ENCODE measurements around the gene GSTA2. TPM values are rescaled to one million over a fixed set of nuclear protein-coding genes. Genes with fewer than 3 reads are reported as not detected.
"Not testable (repeated sequence)": the region's sequence is repeated elsewhere in the genome, so short reads cannot be mapped to it uniquely, and the experiment has no call there.

Gene GSTA2
- total RNA-seq: not detected in 2 replicates

DNA sequence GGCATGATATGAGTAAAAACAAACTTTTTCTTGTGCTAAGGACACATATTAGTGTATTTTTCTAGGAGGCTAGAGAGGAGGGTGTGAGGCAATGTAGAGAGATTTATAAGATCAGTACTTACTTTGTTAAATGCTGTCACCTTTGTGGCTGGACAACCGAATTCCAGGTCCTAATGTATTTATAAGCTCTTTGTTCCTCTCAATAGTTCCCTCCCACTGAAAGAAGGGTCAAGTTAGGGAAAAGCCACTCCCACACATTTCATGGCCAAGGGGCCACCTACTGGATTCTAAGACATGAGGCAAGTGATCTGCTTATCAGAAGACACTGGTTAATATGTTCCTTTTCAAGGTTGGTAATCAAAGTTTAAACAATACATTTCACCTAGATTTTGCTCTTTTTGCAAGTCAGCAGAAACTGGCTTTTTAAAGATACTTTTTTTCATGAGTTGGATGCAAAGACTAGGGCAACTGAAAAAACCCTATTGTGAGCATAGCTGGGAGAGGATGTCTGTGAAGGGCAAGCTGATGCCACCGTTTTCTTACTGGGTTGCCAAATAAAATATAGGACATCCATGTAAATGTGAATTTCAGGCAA lies at the start of gene GSTA2:
TSS of gene GSTA2 (minus strand) at position 154 of the 595 bp plus-strand sequence. CDS start 5,528 bp downstream, outside the sequence.
- DNase-seq (ENCODE audit: low spot score); H3K4me1 Mint-ChIP-seq (ENCODE audit: low read depth); H3K36me3 Mint-ChIP-seq (ENCODE audit: low read depth); H3K4me3 Mint-ChIP-seq; H3K9me3 Mint-ChIP-seq; H3K27me3 Mint-ChIP-seq (ENCODE audit: insufficient read depth); H3K27ac Mint-ChIP-seq; intact Hi-C loops (cut with micrococcal nuclease): not testable (repeated sequence)

DNA sequence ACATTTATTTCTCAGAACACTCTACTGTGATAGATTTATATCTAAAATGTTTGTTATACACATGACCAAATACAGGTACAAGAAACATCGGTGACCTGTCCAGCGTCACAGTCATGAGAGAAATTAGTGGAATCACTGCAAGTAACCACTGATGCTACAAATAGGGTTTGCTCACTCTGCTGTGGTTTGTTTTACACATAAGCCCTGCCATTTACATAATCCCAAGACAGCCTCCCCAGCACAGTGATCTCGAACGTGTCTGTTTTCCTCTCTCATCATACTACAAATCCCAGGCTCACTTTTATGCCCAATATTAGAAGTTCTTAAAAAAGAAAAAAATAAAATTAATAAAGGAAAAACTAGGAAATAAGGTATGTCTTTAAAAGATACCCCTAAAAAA lies 46.5 kb upstream of the GSTA2 start:
- H3K4me3 Mint-ChIP-seq; DNase-seq (ENCODE audit: low spot score); H3K27me3 Mint-ChIP-seq (ENCODE audit: insufficient read depth); H3K9me3 Mint-ChIP-seq; H3K4me1 Mint-ChIP-seq (ENCODE audit: low read depth); H3K36me3 Mint-ChIP-seq (ENCODE audit: low read depth); H3K27ac Mint-ChIP-seq: not testable (repeated sequence)
- intact Hi-C loops (cut with micrococcal nuclease): loop anchor here (10.0 kb wide), 1 partner anchor 675 kb away; no protein-coding TSS in a partner anchor

DNA sequence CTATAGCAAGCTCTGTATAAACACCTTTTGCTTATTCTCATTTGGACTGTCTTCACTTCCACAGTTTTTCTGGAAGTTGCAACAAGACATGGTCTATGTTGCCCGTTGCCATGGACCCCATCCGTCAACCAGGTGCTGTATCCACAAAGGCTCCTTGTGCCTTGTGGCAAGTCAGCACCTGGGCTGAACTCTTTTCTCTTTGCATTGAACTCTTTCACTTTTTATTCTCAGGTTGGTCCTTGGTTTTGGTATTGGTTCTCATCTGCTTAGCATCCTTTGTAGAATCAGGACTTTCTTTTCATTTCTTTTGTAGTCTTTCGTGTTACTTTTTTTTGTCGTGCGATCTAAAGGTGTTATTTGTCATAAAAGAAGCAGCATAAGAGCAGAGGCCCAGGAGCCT lies 45.4 kb upstream of the GSTA2 start:
- H3K27ac Mint-ChIP-seq: no peak overlapping the region
- no peak for DNase-seq (ENCODE audit: low spot score)
- H3K9me3 Mint-ChIP-seq: no peaks in the 10 kb centered on the region
- H3K27me3 Mint-ChIP-seq (ENCODE audit: insufficient read depth): peaks cover 2% of the 10 kb centered on the region
- no peak overlapping the region for H3K4me3 Mint-ChIP-seq
- intact Hi-C loops (cut with micrococcal nuclease): no loop called here
- H3K4me1 Mint-ChIP-seq (ENCODE audit: low read depth): no peaks in the 10 kb centered on the region
- H3K36me3 Mint-ChIP-seq (ENCODE audit: low read depth): no peaks in the 10 kb centered on the region

DNA sequence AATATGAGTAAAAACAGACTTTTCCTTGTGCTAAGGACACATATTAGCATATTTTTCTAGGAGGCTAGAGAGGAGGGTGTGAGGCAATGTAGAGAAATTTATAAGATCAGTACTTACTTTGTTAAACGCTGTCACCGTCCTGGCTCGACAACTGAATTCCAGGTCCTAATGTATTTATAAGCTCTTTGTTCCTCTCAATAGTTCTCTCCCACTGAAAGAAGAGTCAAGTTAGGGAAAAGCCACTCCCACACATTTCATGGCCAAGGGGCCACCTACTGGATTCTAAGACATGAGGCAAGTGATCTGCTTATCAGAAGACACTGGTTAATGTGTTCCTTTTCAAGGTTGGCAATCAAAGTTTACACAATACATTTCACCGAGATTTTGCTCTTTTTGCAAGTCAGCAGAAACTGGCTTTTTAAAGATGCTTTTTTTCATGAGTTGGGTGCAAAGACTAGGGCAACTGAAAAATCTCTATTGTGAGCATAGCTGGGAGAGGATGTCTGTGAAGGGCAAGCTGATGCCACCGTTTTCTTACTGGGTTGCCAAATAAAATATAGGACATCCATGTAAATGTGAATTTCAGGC lies 40.5 kb upstream of the GSTA2 start, which contains the start of gene GSTA1:
TSS of gene GSTA1 (minus strand) at position 149 of the 588 bp plus-strand sequence. CDS start 4,549 bp downstream, outside the sequence.
- H3K36me3 Mint-ChIP-seq (ENCODE audit: low read depth); H3K4me3 Mint-ChIP-seq; H3K9me3 Mint-ChIP-seq; intact Hi-C loops (cut with micrococcal nuclease); DNase-seq (ENCODE audit: low spot score); H3K27me3 Mint-ChIP-seq (ENCODE audit: insufficient read depth); H3K27ac Mint-ChIP-seq; H3K4me1 Mint-ChIP-seq (ENCODE audit: low read depth): not testable (repeated sequence)

DNA sequence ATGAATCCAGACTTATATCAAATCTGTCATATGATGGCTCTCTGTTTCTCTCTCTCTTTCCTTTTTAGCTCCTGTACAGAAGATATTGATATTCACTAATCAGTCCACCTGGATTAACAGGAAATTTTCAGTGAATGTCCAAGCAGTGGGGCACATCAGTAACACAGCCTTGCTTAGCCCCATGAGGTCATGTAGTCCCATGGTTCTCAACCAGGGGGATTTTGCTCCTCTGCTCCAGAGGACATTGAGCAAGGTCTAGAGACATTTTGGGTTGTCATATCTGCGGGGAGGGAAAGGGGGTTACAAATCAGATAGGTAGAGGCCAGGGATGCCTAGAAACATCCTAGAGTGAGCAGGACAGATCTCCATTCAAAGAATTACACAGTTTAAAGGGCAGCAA lies 39.5 kb upstream of the GSTA2 start:
- no peak overlapping the region for H3K4me3 Mint-ChIP-seq
- H3K4me1 Mint-ChIP-seq (ENCODE audit: low read depth): no peaks in the 10 kb centered on the region
- H3K27ac Mint-ChIP-seq: no peak overlapping the region
- no peaks in the 10 kb centered on the region for H3K9me3 Mint-ChIP-seq
- intact Hi-C loops (cut with micrococcal nuclease): no loop called here
- DNase-seq (ENCODE audit: low spot score): no peak
- H3K36me3 Mint-ChIP-seq (ENCODE audit: low read depth): no peaks in the 10 kb centered on the region
- H3K27me3 Mint-ChIP-seq (ENCODE audit: insufficient read depth): peaks cover 7% of the 10 kb centered on the region

DNA sequence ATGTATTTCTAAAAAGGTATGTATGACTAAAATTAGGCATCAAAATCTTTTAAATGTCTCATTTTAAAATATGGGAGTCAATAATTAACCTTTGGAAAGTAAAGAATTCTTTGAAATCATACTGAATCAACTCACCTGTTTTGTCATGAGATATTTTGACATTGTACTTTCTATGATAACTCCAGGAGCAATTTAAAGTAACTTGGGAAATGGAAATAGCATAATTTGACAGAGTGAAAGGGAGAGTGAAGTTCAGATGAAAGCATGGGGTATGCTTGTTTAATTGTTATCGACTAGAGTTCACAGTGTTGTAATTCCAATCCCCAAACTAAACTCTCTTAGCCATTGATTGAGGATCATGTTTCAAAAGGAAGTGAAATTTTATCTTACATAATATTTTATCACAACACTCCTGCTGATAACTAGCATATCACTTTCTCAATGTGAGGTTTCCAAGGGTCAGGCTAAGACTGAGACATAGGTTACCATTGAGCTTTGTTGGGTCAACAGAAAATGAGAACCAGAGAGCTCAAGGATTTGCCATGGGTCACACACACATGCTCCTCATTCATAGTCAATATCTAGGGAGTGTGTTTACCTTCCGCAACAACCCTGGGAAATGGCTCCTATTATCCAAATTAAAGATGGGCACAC lies 38.0 kb upstream of the GSTA2 start:
- Mint-ChIP-seq H3K4me1 (ENCODE audit: low read depth) (no peaks in the 10 kb centered on the region), H3K27me3 (ENCODE audit: insufficient read depth) (peaks cover 8% of the 10 kb centered on the region)

DNA sequence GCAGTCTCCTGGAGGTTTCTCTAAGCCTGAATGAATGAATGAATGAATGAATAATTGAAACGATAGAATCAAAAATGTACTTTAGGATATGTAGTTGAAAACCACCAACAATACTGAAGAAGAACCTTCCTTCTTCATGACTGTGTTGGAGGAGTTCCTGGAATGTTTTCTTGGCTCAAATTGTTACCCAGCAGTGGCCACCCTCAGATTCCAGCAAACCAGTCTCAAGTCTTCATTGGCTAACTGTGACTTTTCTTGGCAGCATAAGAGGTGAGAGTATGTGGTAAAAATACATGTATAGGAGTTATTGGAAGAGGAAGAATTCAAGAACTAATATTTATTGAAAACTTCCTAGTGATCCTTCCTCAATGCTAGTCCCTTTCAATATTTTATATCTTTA lies 36.0 kb upstream of the GSTA2 start:
- H3K27ac Mint-ChIP-seq; DNase-seq (ENCODE audit: low spot score); H3K4me3 Mint-ChIP-seq; H3K9me3 Mint-ChIP-seq; intact Hi-C loops (cut with micrococcal nuclease); H3K27me3 Mint-ChIP-seq (ENCODE audit: insufficient read depth); H3K4me1 Mint-ChIP-seq (ENCODE audit: low read depth); H3K36me3 Mint-ChIP-seq (ENCODE audit: low read depth): not testable (repeated sequence)

More for the DNA sequence above, 38.0 kb upstream of the GSTA2 start:
- Mint-ChIP-seq H3K4me3 (no peak overlapping the region), H3K36me3 (ENCODE audit: low read depth) (no peaks in the 10 kb centered on the region), H3K9me3 (no peaks in the 10 kb centered on the region), H3K27ac (no peak overlapping the region)
- DNase-seq (ENCODE audit: low spot score): no peak
- intact Hi-C loops (cut with micrococcal nuclease): no loop called here

DNA sequence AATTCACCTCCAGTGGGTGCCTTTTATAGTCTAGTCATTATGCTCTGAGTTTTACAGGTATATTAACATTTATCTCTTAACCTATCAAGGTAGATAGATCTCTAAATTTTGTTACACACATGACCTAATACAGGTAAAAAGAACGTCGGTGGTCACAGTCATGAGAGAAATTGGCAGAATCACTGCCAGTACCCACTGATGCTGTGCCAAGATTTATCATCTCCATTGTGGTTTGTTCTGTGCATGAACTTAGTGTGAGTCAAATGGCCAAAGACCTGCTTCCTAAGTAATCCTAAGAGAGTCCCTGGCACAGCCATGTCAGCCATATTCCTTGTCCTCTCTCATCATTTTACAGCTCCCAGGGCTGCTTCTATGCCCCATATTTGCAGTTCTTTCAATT lies 31.1 kb upstream of the GSTA2 start:
- H3K27me3 Mint-ChIP-seq (ENCODE audit: insufficient read depth); DNase-seq (ENCODE audit: low spot score); H3K27ac Mint-ChIP-seq; H3K36me3 Mint-ChIP-seq (ENCODE audit: low read depth); intact Hi-C loops (cut with micrococcal nuclease); H3K4me3 Mint-ChIP-seq; H3K9me3 Mint-ChIP-seq; H3K4me1 Mint-ChIP-seq (ENCODE audit: low read depth): not testable (repeated sequence)

DNA sequence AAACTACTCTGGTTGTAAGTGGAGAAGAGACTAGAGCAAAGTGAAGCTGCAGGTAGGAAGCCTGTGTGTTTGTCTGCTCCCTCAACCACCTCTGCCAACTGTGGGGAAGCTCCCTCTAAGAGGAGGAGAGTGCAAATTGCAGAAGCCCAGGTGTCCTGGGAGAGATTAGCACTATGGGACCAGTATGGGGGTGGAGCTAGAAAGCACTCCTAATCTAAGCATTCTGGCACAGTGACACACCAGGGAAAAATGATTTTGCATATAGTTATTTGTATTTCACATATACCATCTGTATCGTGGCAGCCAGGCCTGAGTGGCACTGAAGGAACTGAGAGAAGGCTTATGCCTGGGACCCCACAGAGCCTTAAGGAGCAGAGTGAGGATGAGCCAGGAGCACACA lies 27.6 kb upstream of the GSTA2 start:
- no peaks in the 10 kb centered on the region for H3K9me3 Mint-ChIP-seq
- H3K4me3 Mint-ChIP-seq: no peak overlapping the region
- no peaks in the 10 kb centered on the region for H3K36me3 Mint-ChIP-seq (ENCODE audit: low read depth)
- H3K27ac Mint-ChIP-seq: no peak overlapping the region
- no peaks in the 10 kb centered on the region for H3K4me1 Mint-ChIP-seq (ENCODE audit: low read depth)
- no peak for DNase-seq (ENCODE audit: low spot score)
- intact Hi-C loops (cut with micrococcal nuclease): no loop called here
- no peaks in the 10 kb centered on the region for H3K27me3 Mint-ChIP-seq (ENCODE audit: insufficient read depth)

DNA sequence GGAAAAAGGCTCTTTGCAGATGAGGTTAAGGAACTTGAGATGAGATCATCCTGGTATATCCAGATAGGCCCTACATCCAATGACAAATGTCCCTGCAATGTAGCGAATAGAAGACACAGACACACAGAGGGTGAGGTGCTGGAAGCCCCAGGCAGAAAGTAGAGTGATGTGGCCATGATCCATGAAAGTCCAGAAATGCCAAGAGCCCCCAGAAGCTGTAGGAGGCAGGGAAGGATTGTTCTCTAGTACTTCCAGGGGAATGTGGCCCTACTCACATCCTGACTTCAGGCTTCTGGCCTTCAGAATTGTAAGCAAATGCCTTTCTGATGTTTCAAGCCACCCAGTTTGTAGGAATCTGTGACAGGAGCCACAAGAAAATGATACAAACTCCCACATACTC lies 26.4 kb upstream of the GSTA2 start:
- H3K9me3 Mint-ChIP-seq; H3K27ac Mint-ChIP-seq; H3K27me3 Mint-ChIP-seq (ENCODE audit: insufficient read depth); DNase-seq (ENCODE audit: low spot score); H3K4me3 Mint-ChIP-seq; H3K36me3 Mint-ChIP-seq (ENCODE audit: low read depth); H3K4me1 Mint-ChIP-seq (ENCODE audit: low read depth); intact Hi-C loops (cut with micrococcal nuclease): not testable (repeated sequence)

DNA sequence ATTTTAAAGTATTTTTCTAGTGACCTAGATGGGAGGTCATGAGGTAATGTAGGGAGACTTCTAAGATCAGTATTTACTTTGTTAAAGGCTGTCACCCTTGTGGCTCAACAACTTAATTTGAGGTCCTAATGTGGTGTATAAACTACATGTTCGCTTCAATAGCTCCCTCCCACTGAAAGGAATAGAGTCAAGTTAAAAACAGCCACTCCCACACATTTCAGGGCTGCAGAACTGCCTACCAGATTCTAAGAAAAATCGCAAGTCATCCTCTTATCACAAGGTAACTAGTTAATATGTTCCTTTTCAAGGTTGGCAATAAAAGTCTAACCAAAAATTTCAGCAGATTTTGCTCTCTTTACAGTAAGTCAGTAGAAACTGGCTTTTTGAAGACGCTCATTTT lies 25.2 kb upstream of the GSTA2 start:
- Mint-ChIP-seq H3K27me3 (ENCODE audit: insufficient read depth) (no peaks in the 10 kb centered on the region), H3K4me3 (no peak overlapping the region), H3K4me1 (ENCODE audit: low read depth) (no peaks in the 10 kb centered on the region), H3K9me3 (peaks cover 5% of the 10 kb centered on the region), H3K36me3 (ENCODE audit: low read depth) (no peaks in the 10 kb centered on the region), H3K27ac (no peak overlapping the region)
- DNase-seq (ENCODE audit: low spot score): no peak
- intact Hi-C loops (cut with micrococcal nuclease): no loop called here

DNA sequence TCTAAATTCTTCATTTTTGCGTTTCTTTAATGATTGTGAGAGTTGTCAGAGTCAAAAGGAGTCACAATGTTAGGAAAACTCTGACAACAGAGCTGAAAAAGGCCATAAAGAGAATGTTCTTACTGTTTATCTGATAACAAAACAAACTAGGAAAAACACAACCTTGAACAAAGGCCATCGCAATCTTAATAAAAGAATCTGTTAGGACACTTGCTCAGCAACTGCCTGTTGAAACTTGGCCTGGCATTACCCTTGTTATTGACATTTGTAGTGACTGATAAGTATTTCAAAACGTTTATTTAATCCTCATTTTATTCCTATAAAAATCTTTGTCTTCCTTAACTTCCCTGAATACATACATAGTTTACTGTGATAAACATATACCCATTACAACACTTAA lies 24.6 kb upstream of the GSTA2 start:
- Mint-ChIP-seq H3K9me3 (peaks cover 5% of the 10 kb centered on the region), H3K36me3 (ENCODE audit: low read depth) (no peaks in the 10 kb centered on the region), H3K27ac (no peak overlapping the region), H3K27me3 (ENCODE audit: insufficient read depth) (no peaks in the 10 kb centered on the region), H3K4me3 (no peak overlapping the region), H3K4me1 (ENCODE audit: low read depth) (no peaks in the 10 kb centered on the region)
- intact Hi-C loops (cut with micrococcal nuclease): no loop called here
- no peak for DNase-seq (ENCODE audit: low spot score)

DNA sequence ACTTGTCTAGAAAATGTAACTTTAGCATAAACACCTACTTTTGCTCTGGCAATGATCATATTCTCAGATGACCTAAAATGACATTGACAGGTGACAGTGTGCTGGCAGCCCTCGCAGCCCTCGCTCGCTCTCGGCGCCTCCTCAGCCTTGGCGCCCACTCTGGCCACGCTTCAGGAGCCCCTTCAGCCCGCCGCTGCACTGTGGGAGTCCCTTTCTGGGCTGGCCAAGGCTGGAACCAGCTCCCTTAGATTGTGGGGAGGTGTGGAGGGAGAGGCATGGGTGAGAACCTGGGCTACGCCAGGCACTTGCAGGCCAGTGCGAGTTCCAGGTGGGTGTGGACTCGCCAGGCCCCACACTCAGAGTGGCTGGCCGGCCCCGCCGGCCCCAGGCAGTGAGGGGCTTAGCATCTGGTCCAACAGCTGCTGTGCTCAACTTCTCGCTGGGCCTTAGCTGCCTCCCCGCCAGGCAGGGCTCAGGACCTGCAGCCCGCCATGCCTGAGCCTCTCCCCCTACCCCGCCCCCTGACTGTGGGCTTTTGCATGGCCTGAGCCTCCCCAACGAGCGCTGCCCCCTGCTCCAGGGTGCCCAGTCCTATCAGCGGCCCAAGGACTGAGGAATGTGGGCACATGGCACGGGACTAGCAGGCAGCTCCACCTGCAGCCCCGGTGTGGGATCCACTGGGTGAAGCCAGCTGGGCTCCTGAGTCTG lies 23.1 kb upstream of the GSTA2 start:
- no peak overlapping the region for H3K27ac Mint-ChIP-seq
- intact Hi-C loops (cut with micrococcal nuclease): no loop called here

More for the DNA sequence above, 23.1 kb upstream of the GSTA2 start:
- no peaks in the 10 kb centered on the region for H3K36me3 Mint-ChIP-seq (ENCODE audit: low read depth)
- H3K4me3 Mint-ChIP-seq: no peak overlapping the region
- no peaks in the 10 kb centered on the region for H3K4me1 Mint-ChIP-seq (ENCODE audit: low read depth)
- peaks cover 5% of the 10 kb centered on the region for H3K9me3 Mint-ChIP-seq
- H3K27me3 Mint-ChIP-seq (ENCODE audit: insufficient read depth): no peaks in the 10 kb centered on the region
- no peak for DNase-seq (ENCODE audit: low spot score)

All from activated T-helper 1 cell treated with anti-CD3 and anti-CD28 coated beads, Interleukin-12 subunit alpha, Interleukin-12 subunit beta, Interleukin-2, Interleukin-4 antibody, amounts not matched to agents 30 ng/mL and 10 ng/mL and 1 ng/mL, durations not matched to agents 14 hours and 24 hours and 36 hours (primary cell).